B cell (primary cell): ENCODE results near the gene DYNC1I1. TPM values are rescaled to one million over a fixed set of nuclear protein-coding genes. Genes with fewer than 3 reads are reported as not detected.
"Not testable (repeated sequence)": the region's sequence is repeated elsewhere in the genome, so short reads cannot be mapped to it uniquely, and the experiment has no call there.

Source experiments
- ATAC-seq: fragments of 200-7000 bp; cut with Tn5 transposase; one replicate; pipeline ENCODE4 v1.10.0; 2021; ENCODE audit warnings: low read depth, mild to moderate bottlenecking, moderate number of reproducible peaks, moderate library complexity
- CTCF ChIA-PET: fragments of 350-600 bp; sonication (Branson Sonifier 250); formaldehyde crosslinking; loops from one replicate; lab custom pipeline; 2021; ENCODE audit warnings: antibody characterized with exemption, inconsistent platforms; lab: Charles Lee
- POLR2A ChIA-PET: fragments of 350-600 bp; sonication (Branson Sonifier 250); formaldehyde crosslinking; loops from one replicate; lab custom pipeline; 2021; ENCODE audit warnings: antibody characterized with exemption; lab: Charles Lee
- DNase-seq: peaks from one replicate; pipeline ENCODE4 v3.0.0; 2013
- H2AFZ ChIP-seq: 2 replicates; pipeline ENCODE4 v1.6.1; 2012; ENCODE audit warnings: mild to moderate bottlenecking, low read depth, low read length; ENCODE audit not compliant: insufficient read depth, poor library complexity, severe bottlenecking
- H3K27ac ChIP-seq, 2 donors: 1 replicate in 1 of 2; 2 replicates in 1 of 2; pipeline ENCODE4 v1.5.1; 2012 to 2013; ENCODE audit warnings: low read length in 2 of 2, mild to moderate bottlenecking in 2 of 2, moderate library complexity in 1 of 2
- H3K27me3 ChIP-seq, 4 experiments: fragments of 200-600 bp in 1 of 4; sonication (generic) in 1 of 4; replicated peaks in 1 of 4; 1 replicate in 2 of 4; 2 replicates in 2 of 4; pipeline versions ENCODE4 v1.6.1 to v1.7.0; 2013 to 2016; ENCODE audit warnings: low read length in 3 of 4, mild to moderate bottlenecking in 2 of 4, mixed read lengths in 1 of 4, moderate library complexity in 1 of 4; ENCODE audit not compliant: insufficient read depth in 4 of 4, control insufficient read depth in 3 of 4; ENCODE audit errors: control extremely low read depth in 1 of 4
- H3K36me3 ChIP-seq, 2 experiments: replicated peaks in 1 of 2; 1 replicate in 1 of 2; 2 replicates in 1 of 2; pipeline versions ENCODE4 v1.6.1 to v1.7.1; 2013; ENCODE audit warnings: low read length in 1 of 2; ENCODE audit not compliant: insufficient read depth in 2 of 2, control insufficient read depth in 1 of 2; ENCODE audit errors: control extremely low read depth in 1 of 2, extremely low read depth in 1 of 2
- H3K4me1 ChIP-seq, 2 donors: fragments of 200-600 bp in 1 of 2; sonication (generic) in 1 of 2; 1 replicate in 1 of 2; 2 replicates in 1 of 2; pipeline versions ENCODE4 v1.5.1 to v1.6.1; 2013 to 2017; ENCODE audit warnings: low read length in 2 of 2; ENCODE audit not compliant: control insufficient read depth in 2 of 2, insufficient read depth in 2 of 2
- H3K4me2 ChIP-seq: replicated peaks from 2 replicates; pipeline ENCODE3; 2012; ENCODE audit warnings: mild to moderate bottlenecking, low read depth, low read length; ENCODE audit not compliant: poor library complexity, severe bottlenecking
- H3K4me3 ChIP-seq, 5 experiments: fragments of 200-600 bp in 1 of 5; sonication (generic) in 1 of 5; 1 replicate in 3 of 5; 2 replicates in 2 of 5; pipeline versions ENCODE4 v1.5.1 to v1.7.0; 2011 to 2016; ENCODE audit warnings: low read length in 4 of 5, mild to moderate bottlenecking in 4 of 5, low read depth in 2 of 5, control low read depth in 1 of 5, moderate library complexity in 1 of 5; ENCODE audit not compliant: insufficient read depth in 1 of 5; ENCODE audit errors: control extremely low read depth in 1 of 5, extremely low read depth in 1 of 5
- H3K79me2 ChIP-seq: fragments of 200-600 bp; sonication (generic); one replicate; pipeline ENCODE4 v1.6.0; 2016; ENCODE audit warnings: low read length; ENCODE audit not compliant: control insufficient read depth, insufficient read depth
- H3K9ac ChIP-seq: fragments of 200-600 bp; sonication (generic); 2 replicates; pipeline ENCODE4 v1.6.1; 2017; ENCODE audit warnings: mild to moderate bottlenecking, low read length, moderate library complexity
- H3K9me3 ChIP-seq, 3 donors: one replicate each; pipeline versions ENCODE4 v1.6.1 to v1.7.1; 2013; ENCODE audit warnings: low read length in 2 of 3; ENCODE audit not compliant: control insufficient read depth in 2 of 3, insufficient read depth in 1 of 3; ENCODE audit errors: control extremely low read depth in 1 of 3
- H4K20me1 ChIP-seq: 2 replicates; pipeline ENCODE4 v1.6.0; 2012; ENCODE audit warnings: mild to moderate bottlenecking, low read length; ENCODE audit not compliant: insufficient read depth, control insufficient read depth, poor library complexity, severe bottlenecking
- H3K27ac Mint-ChIP-seq: one replicate; pipeline ENCODE4 v1.8.0; 2021; ENCODE audit warnings: mixed read lengths
- H3K27me3 Mint-ChIP-seq: one replicate; pipeline ENCODE4 v1.8.0; 2021; ENCODE audit warnings: mixed read lengths
- H3K4me1 Mint-ChIP-seq: one replicate; pipeline ENCODE4 v1.8.0; 2021; ENCODE audit warnings: mixed read lengths
- H3K4me3 Mint-ChIP-seq: one replicate; pipeline ENCODE4 v1.8.0; 2021; ENCODE audit warnings: mixed read lengths
- H3K9me3 Mint-ChIP-seq: one replicate; pipeline ENCODE4 v1.8.0; 2022; ENCODE audit warnings: mixed read lengths; ENCODE audit not compliant: insufficient read depth
- EZH2 ChIP-seq: IDR thresholded peaks from 2 replicates; pipeline ENCODE4 v1.6.1; 2012; ENCODE audit warnings: borderline replicate concordance, low read depth, mild to moderate bottlenecking, moderate library complexity, low read length; ENCODE audit not compliant: insufficient read depth, poor library complexity, severe bottlenecking
- WGBS: methylation state at CpG from one replicate; pipeline ENCODE4 v1.1.5; 2013; ENCODE audit warnings: missing lambda C conversion rate; ENCODE audit not compliant: insufficient coverage; 5-methylcytosine and 5-hydroxymethylcytosine counted together
- intact Hi-C: fragments of 100-400 bp; cut with micrococcal nuclease; formaldehyde crosslinking; loops from one replicate; pipeline ENCODE4 v1.10.0; 2022
- polyA plus RNA-seq: library from polyadenylated mRNA; depleted of rRNA; stranded (reverse); fragments of >200 nt; gene quantifications from 2 replicates; pipeline ENCODE4 v1.2.3, GENCODE V29; 2012
- total RNA-seq, 2 donors: library from RNA; stranded (reverse); fragments of 120-200 nt in 1 of 2; gene quantifications; 1 replicate in 1 of 2; 2 replicates in 1 of 2; pipeline versions ENCODE4 v1.2.3 to v1.2.4, GENCODE V29; 2013 to 2022
- TF ChIP-seq, protein P1 (sequence below): fragments of 200-600 bp; IDR thresholded peaks from one replicate; pipeline ENCODE4 v1.8.0; 2022; ENCODE audit warnings: antibody characterized with exemption, mild to moderate bottlenecking

The DYNC1I1 gene
- total and polyA plus RNA-seq, 2 donors (not counting 1 experiment from before 2014, with no cell fraction given), result not detected

DNA sequence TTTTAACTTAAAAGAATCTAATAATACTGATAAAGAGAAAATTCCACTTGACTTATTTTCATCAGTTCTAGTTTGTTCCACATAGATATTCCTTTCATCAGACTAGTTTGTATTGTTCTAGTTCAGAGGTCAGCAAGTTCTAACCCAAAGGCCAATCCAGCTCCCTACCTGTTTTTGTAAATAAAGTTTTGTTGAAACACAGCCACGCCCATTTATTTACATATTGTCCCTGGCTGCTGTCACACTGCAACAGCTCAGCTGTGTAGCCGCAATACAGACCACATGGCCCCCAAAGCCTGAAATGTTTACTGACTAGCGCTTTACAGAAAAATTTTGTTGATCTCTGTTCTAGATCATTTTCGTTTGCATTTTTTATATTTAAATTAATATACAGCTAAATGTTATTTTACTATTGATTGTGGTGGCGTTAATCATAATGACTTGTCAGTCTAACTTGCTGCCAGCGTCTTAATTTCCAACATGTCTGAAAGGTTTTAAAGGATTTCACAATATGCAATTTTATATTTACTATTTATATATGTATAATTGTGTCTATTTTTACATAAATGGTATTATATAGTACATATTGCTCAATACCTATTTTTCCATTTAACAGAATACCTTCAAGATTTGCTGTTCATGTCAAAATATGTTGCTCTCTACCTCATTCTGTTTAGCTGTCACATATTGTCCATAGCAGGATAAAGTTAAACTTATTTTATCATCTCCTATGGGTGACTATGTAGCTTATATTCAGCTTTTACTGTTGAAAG, 159.3 kb downstream of the DYNC1I1 start:
- ATAC-seq, result no peak
- H3K4me1 Mint-ChIP-seq, result no peaks in the 10 kb centered on the region
- TF ChIP-seq, protein P1, sequence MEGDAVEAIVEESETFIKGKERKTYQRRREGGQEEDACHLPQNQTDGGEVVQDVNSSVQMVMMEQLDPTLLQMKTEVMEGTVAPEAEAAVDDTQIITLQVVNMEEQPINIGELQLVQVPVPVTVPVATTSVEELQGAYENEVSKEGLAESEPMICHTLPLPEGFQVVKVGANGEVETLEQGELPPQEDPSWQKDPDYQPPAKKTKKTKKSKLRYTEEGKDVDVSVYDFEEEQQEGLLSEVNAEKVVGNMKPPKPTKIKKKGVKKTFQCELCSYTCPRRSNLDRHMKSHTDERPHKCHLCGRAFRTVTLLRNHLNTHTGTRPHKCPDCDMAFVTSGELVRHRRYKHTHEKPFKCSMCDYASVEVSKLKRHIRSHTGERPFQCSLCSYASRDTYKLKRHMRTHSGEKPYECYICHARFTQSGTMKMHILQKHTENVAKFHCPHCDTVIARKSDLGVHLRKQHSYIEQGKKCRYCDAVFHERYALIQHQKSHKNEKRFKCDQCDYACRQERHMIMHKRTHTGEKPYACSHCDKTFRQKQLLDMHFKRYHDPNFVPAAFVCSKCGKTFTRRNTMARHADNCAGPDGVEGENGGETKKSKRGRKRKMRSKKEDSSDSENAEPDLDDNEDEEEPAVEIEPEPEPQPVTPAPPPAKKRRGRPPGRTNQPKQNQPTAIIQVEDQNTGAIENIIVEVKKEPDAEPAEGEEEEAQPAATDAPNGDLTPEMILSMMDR, result no peak
- no peak for TF ChIP-seq EZH2

DNA sequence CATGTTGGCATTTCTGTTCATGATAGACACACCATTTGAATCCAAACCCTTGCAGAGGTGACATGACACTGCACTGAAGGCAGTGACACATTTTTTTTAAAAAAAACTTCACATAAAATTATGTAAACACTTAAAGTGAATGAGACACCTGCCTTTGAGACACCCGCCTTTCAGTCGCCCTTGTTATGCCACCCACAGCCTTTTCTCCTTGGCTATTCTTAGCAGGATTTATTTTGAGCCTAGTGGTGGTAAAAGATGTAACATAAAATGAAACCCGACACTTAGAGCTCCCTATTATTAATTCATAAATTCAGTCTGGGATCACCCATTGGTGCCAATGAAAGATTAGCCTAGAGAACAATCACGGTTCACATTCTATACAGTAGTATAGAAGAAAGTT, 161.3 kb downstream of the DYNC1I1 start:
- H2AFZ ChIP-seq, result no peak overlapping the region
- H3K27ac ChIP-seq, result no peak overlapping the region
- no peaks in the 10 kb centered on the region for H3K79me2 ChIP-seq
- Mint-ChIP-seq H3K27ac (no peak overlapping the region), H3K9me3 (no peaks in the 10 kb centered on the region), H3K27me3 (peaks cover 4% of the 10 kb centered on the region), H3K4me1 (no peaks in the 10 kb centered on the region), H3K4me3 (no peak overlapping the region)
- ChIA-PET CTCF (no interaction called here), POLR2A (no interaction called here)
- no peaks in the 10 kb centered on the region for H3K9me3 ChIP-seq
- no peaks in the 10 kb centered on the region for H4K20me1 ChIP-seq
- no peak for TF ChIP-seq EZH2
- TF ChIP-seq, protein P1, result no peak
- DNase-seq, result no peak
- intact Hi-C loops, result no loop called here
- H3K27me3 ChIP-seq, result no peaks in the 10 kb centered on the region
- no peaks in the 10 kb centered on the region for H3K36me3 ChIP-seq
- H3K9ac ChIP-seq, result no peak overlapping the region
- no peaks in the 10 kb centered on the region for H3K4me1 ChIP-seq
- no peak overlapping the region for H3K4me3 ChIP-seq
- no peak for ATAC-seq
- WGBS, result no CpG with 5 or more reads among the region's 4 CpGs
- no peak overlapping the region for H3K4me2 ChIP-seq

More for the DNA sequence above, 159.3 kb downstream of the DYNC1I1 start:
- Mint-ChIP-seq H3K4me3 (no peak overlapping the region), H3K27me3 (peaks cover 5% of the 10 kb centered on the region), H3K9me3 (no peaks in the 10 kb centered on the region), H3K27ac (no peak overlapping the region)
- Histone ChIP-seq H3K9ac (no peak overlapping the region), H3K27ac (no peak overlapping the region), H3K9me3 (no peaks in the 10 kb centered on the region), H3K27me3 (peaks cover 0 to 5% (median 0%) of the 10 kb centered on the region in 4 experiments), H3K79me2 (no peaks in the 10 kb centered on the region), H2AFZ (no peak overlapping the region), H3K36me3 (no peaks in the 10 kb centered on the region), H4K20me1 (no peaks in the 10 kb centered on the region), H3K4me3 (no peak overlapping the region), H3K4me2 (no peak overlapping the region), H3K4me1 (no peaks in the 10 kb centered on the region)
- ChIA-PET POLR2A (no interaction called here), CTCF (interaction anchor here (1.7 kb wide), 1 partner anchor 1096 kb away, joined by 5 read pairs; no protein-coding TSS in a partner anchor)
- no peak for DNase-seq
- no CpG with 5 or more reads among the region's 6 CpGs for WGBS
- intact Hi-C loops, result no loop called here

DNA sequence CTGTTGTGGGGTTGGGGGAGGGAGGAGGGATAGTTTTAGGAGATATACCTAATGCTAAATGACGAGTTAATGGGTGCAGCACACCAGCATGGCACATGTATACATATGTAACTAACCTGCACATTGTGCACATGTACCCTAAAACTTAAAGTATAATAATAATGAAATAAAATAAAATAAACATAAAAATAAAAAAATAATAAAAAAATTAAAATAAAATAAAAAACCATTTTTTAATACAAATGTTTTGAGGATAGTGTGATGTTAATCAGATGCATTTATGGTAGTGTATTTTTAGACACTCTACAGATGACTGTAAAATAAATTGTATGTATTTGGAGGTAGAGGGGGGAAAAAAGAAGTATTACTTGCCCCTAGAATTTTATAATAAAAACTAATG, 172.5 kb downstream of the DYNC1I1 start:
- WGBS, result no CpG with 5 or more reads among the region's 1 CpG
- H3K9ac ChIP-seq, H3K27ac Mint-ChIP-seq, H3K27ac ChIP-seq, CTCF ChIA-PET, ATAC-seq, H3K9me3 Mint-ChIP-seq, DNase-seq, H3K4me1 Mint-ChIP-seq, H3K27me3 ChIP-seq, H3K4me2 ChIP-seq, H3K27me3 Mint-ChIP-seq, H2AFZ ChIP-seq, H3K79me2 ChIP-seq, H3K9me3 ChIP-seq, H3K4me3 ChIP-seq, POLR2A ChIA-PET, intact Hi-C loops, H3K4me1 ChIP-seq, H4K20me1 ChIP-seq, H3K36me3 ChIP-seq, H3K4me3 Mint-ChIP-seq: not testable (repeated sequence)
